Measurements from ENCODE around the gene TJP1. TPM values are rescaled to one million over a fixed set of nuclear protein-coding genes. Genes with fewer than 3 reads are reported as not detected.
"Not testable (repeated sequence)": the region's sequence is repeated elsewhere in the genome, so short reads cannot be mapped to it uniquely, and the experiment has no call there.

The TJP1 gene
- total RNA-seq, 1 experiment from 2014 or later, result 67.7 TPM

DNA sequence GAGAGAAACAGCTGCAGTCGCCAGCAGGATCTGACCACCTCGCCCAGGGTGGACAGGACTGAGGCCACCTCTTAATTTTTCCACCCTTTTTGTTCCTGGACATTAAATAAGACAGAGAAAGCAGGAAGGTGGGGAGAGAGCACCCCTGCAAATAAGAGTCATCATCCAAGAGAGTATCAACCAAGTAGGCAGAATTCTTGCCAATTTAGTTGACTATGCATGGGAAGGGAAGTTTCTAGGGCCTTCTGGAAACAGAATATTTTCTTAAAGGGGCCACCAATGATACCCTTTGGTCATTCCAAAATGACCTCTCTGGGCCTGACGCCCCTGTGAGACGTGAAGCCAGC, 136.2 kb downstream of the TJP1 start:
- no peak for DNase-seq (ENCODE audit: extremely low read depth, low read depth)

- no peak for DNase-seq (ENCODE audit: extremely low read depth, low read depth)
These were observed 136.9 kb downstream of the TJP1 start for GRCh38 chr15:29685156-29686078.

GRCh38 chr15:29682781-29683180, 139.5 kb downstream of the TJP1 start:
- no peak for DNase-seq (ENCODE audit: extremely low read depth, low read depth)

DNA sequence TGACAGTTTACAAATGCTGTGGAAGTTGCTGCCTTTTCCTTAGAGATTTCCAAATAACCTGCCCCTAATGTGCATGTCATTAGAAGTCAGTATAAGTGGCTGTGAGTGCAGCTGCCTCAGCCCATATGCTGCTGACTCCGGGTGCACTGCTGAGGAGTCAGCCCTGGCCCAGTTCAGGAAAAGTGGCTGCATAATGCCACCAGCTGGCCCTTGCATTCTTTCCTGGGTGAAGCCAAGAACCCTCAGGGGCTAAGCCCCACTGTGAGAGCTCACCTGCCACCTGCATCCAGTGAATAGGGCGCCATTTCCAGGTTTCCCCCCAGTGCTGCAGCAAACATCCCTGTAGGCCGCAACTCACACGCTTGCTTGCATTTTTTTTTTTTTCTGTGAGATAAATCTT, 139.9 kb downstream of the TJP1 start:
- DNase-seq (ENCODE audit: extremely low read depth, low read depth), result no peak

GRCh38 chr15:29681946-29682345, 140.3 kb downstream of the TJP1 start:
- no peak for DNase-seq (ENCODE audit: extremely low read depth, low read depth)

DNA sequence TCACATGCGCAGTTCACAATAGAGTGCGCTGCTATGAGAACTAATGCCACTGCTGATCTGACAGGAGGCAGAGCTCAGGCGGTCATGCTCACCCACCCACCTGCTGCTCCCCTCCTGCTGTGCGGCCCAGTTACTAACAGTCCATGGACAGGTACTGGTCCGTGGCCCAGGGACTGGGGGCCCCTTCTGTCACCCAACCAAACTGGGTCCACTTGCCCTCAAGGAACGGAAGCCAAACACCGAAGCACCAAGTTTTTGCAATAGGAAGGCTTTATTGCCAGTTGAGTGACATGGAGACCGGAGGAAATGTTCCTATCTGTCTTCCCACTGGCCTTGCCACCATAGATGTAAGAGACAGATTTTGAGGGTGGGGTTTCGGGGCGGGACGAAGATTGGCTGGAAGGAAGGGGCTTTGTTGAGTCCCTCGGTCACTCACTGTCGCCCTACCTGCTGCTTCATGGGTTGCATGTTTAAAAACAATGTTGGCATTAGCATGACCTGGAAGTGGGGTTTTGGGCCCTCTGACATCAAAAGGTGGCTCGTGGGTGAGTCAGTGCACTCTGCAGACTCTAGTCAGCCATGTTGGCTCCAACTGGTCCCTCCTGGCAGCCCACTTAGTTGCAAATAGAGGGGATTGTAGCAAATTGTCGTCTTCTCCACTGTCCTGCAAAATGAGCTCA, 141.0 kb downstream of the TJP1 start:
- no peak for DNase-seq (ENCODE audit: extremely low read depth, low read depth)

GRCh38 chr15:29680465-29681165, 141.7 kb downstream of the TJP1 start:
- no peak for DNase-seq (ENCODE audit: extremely low read depth, low read depth)

DNA sequence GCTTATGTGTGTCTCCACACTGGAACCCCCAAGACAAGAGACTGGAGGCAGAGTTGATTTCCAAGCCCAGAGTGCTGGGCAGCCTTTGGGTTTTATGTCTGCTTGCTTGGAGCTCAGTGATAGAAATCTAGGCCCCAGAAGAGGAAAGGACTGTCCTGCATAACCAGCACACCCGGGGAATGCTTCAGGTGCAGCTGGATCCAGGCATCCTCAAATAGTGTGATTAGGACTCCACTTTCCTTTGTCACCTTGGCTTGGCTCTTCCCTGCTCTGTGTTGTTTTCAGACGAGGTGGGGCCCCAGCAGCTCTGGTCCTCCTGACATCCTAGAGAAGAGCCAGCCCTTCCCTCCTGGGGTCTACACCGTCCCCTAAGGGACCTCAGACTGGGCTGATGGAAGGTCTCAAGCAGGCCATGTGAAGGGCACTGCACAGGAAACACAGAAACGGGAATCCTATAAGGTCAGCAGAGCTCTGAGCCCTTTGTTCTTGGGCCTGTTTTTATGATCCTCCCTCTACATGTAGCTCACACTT, 143.7 kb downstream of the TJP1 start:
- no peak for DNase-seq (ENCODE audit: extremely low read depth, low read depth)

- DNase-seq (ENCODE audit: extremely low read depth, low read depth), result no peak
These were observed 144.3 kb downstream of the TJP1 start for GRCh38 chr15:29677871-29678461.

DNA sequence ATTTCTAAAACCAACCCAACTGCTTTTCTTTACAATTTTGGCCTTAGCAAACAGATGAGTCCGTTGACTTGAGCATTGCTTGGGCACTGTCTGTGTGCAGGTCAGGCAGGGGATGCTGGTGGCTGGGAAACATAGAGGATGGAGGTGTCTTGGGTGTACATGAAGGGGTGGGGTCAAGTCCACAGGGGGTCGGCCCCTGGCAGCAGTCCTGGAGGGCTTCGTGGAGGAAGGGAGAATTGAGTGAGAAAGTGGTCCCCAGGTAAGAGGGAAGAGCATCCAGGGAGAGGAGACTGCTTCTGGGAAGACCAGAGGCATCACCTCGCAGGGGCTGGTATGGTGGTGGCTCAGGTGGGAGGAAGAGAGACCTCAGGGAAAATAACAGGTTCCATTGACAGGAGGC, 144.8 kb downstream of the TJP1 start:
- no peak for DNase-seq (ENCODE audit: extremely low read depth, low read depth)

GRCh38 chr15:29676961-29677402, 145.3 kb downstream of the TJP1 start:
- no peak for DNase-seq (ENCODE audit: extremely low read depth, low read depth)

DNA sequence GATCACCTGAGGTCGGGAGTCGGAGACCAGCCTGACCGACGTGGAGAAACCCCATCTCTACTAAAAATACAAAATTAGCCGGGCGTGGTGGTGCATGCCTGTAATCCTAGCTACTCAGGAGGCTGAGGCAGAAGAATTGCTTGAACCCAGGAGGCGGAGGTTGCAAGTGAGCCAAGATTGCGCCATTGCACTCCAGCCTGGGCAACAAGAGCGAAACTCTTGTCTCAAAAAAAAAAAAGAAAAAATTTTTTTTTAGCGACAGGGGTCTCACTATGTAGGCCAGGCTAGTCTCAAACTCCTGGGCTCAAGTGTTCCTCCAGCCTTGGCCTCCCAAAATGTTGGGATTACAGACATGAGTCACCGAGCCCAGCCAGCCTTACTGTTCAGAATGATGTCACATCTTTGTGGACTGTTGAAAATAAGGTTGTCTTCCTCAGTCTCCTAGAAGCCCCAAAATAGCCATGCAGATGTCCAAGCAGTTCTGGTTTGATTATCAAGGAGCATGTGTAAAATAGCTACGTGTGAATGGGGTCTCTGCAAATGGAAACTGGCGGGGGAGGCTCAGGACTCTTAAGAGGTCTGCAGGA, 145.8 kb downstream of the TJP1 start:
- DNase-seq (ENCODE audit: extremely low read depth, low read depth), result not testable (repeated sequence)

GRCh38 chr15:29675791-29676301, 146.4 kb downstream of the TJP1 start:
- no peak for DNase-seq (ENCODE audit: extremely low read depth, low read depth)

GRCh38 chr15:29674661-29675533, 147.4 kb downstream of the TJP1 start:
- DNase-seq (ENCODE audit: extremely low read depth, low read depth), result peak; percentile 28

DNA sequence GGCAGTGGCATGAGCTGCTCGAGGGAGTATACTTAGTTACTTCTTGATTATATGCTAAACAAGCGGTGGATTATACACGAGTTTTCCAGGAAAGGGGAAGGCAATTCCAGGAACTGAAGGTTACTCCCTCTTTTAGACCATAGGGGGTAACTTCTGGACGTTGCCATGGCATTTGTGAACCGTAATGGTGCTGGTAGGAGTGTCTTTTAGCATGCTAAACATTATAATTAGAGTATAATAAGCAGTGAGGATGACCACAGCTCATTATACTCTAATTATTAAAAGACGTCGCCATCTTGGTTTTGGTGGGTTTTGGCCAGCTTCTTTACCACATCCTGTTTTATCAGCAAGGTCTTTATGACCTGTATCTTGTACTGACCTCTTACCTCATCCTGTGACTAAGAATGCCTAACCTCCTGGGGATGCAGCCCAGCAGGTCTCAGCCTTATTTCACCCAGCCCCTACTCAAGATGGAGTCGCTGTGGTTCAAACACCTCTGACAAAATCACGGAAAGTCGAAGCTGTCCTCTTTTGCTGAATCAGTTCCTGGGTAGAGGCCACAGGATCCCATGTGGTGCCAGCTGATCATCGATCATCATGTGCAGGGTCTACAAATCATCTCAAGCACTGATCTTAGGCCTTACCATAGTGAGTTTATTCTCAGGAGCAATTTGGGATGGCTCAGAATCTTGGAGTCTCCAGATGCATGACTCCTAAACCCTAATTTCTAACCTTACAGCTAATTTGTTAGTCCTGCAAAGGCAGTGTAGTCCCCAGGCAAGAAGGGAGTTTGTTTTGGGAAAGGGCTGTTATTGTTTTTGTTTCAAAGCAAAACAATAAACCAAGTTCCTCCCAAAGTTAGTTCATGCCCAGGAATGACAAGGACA, 149.1 kb downstream of the TJP1 start:
- no peak for DNase-seq (ENCODE audit: extremely low read depth, low read depth)

DNA sequence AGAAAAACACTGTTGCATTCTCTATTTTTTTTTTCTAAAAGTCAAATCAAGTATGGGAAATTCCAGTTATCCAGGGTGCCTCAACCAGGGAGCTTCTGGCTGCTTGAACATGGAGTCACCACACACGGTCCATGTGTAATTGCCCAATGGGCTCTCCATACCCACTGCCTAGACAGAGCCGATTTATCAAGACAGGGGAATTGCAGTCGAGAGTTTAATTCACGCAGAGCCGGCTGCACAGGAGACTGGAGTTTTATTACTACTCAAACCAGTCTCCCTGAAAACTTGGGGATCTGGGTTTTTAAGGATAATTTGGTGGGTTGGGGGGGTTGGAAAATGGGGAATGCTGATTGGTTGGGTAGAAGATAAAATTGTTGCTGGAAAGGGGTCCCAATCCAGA, 149.8 kb downstream of the TJP1 start:
- DNase-seq (ENCODE audit: extremely low read depth, low read depth), result no peak

- not testable (repeated sequence) for DNase-seq (ENCODE audit: extremely low read depth, low read depth)
These were observed 150.2 kb downstream of the TJP1 start for GRCh38 chr15:29672046-29672445.
